MM.1S (cell line): Measurements from ENCODE around the gene ACSL5.

Source experiments
- CTCF ChIP-seq: fragments of 300-600 bp; sonication (generic); IDR thresholded peaks from 2 replicates; pipeline ENCODE4 v1.5.1; 2016; ENCODE audit warnings: antibody characterized with exemption, low read length, mixed read lengths
- EZH2phosphoT487 ChIP-seq: fragments of 300-600 bp; sonication (generic); IDR thresholded peaks from 2 replicates; pipeline ENCODE4 v1.6.1; 2018; ENCODE audit warnings: antibody characterized with exemption, low read length

GRCh38 chr10:112369495-112370423, 4.2 kb upstream of the ACSL5 start:
- no peak for TF ChIP-seq EZH2phosphoT487
- no peak for TF ChIP-seq CTCF
